OCI-LY1 (cell line): ENCODE results near the gene HMGN4.

Source experiments
- H2AFZ ChIP-seq: fragments of 200-600 bp; sonication (generic), shearing (Covaris generic); 2 replicates; pipeline ENCODE4 v1.6.0; 2014; ENCODE audit warnings: antibody characterized with exemption, mild to moderate bottlenecking, low read length
- H3F3A ChIP-seq: fragments of 200-600 bp; sonication (generic), shearing (Covaris generic); 2 replicates; pipeline ENCODE4 v1.6.0; 2014; ENCODE audit warnings: mild to moderate bottlenecking, antibody characterized with exemption, low read length, moderate library complexity; ENCODE audit not compliant: insufficient read depth
- H3K27ac ChIP-seq: fragments of 200-600 bp; sonication (generic); 2 replicates; pipeline ENCODE4 v1.5.1; 2014; ENCODE audit warnings: low read length, mixed run types, mild to moderate bottlenecking, low read depth; ENCODE audit not compliant: poor library complexity, severe bottlenecking
- H3K27me3 ChIP-seq: fragments of 200-600 bp; sonication (generic); 2 replicates; pipeline ENCODE4 v1.6.0; 2014; ENCODE audit warnings: antibody characterized with exemption, mild to moderate bottlenecking, low read length, moderate library complexity; ENCODE audit not compliant: insufficient read depth
- H3K36me3 ChIP-seq: fragments of 200-600 bp; sonication (generic); 2 replicates; pipeline ENCODE4 v1.6.1; 2014; ENCODE audit warnings: mild to moderate bottlenecking, antibody characterized with exemption, low read length, moderate library complexity, mixed read lengths; ENCODE audit not compliant: insufficient read depth
- H3K4me1 ChIP-seq: fragments of 200-600 bp; sonication (generic); 2 replicates; pipeline ENCODE4 v1.5.1; 2014; ENCODE audit warnings: mild to moderate bottlenecking, low read length, moderate library complexity; ENCODE audit not compliant: insufficient read depth, severe bottlenecking
- H3K4me2 ChIP-seq: fragments of 200-600 bp; sonication (generic), shearing (Covaris generic); 2 replicates; pipeline ENCODE4 v1.6.1; 2014; ENCODE audit warnings: low read length
- H3K4me3 ChIP-seq: fragments of 200-600 bp; sonication (generic); 2 replicates; pipeline ENCODE4 v1.5.1; 2014; ENCODE audit warnings: low read length, low read depth, mild to moderate bottlenecking, mixed read lengths; ENCODE audit not compliant: poor library complexity, severe bottlenecking
- H3K79me2 ChIP-seq: fragments of 200-600 bp; shearing (Covaris generic); 2 replicates; pipeline ENCODE4 v1.6.1; 2016; ENCODE audit warnings: mixed run types, low read length, mixed read lengths; ENCODE audit not compliant: insufficient read depth
- H3K9ac ChIP-seq: fragments of 200-600 bp; sonication (generic), shearing (Covaris generic); 2 replicates; pipeline ENCODE4 v1.6.1; 2014; ENCODE audit warnings: mild to moderate bottlenecking, low read length, mixed read lengths
- H3K9me2 ChIP-seq: fragments of 200-600 bp; sonication (generic), shearing (Covaris generic); 2 replicates; pipeline ENCODE4 v1.6.1; 2014; ENCODE audit warnings: low read depth, mild to moderate bottlenecking, low read length, mixed read lengths
- H3K9me3 ChIP-seq: fragments of 200-600 bp; shearing (Covaris generic); 2 replicates; pipeline ENCODE4 v1.6.1; 2014; ENCODE audit warnings: low read length, mixed read lengths
- H4K20me1 ChIP-seq: fragments of 200-600 bp; sonication (generic), shearing (Covaris generic); 2 replicates; pipeline ENCODE4 v1.6.0; 2016; ENCODE audit warnings: mild to moderate bottlenecking, low read length; ENCODE audit not compliant: insufficient read depth
- EZH2 ChIP-seq: fragments of 200-600 bp; sonication (generic), shearing (Covaris generic); IDR thresholded peaks from 2 replicates; pipeline ENCODE4 v1.8.0; 2017; ENCODE audit warnings: borderline replicate concordance, mixed run types, mild to moderate bottlenecking, antibody characterized with exemption, low read length, moderate library complexity, mixed read lengths
- TF ChIP-seq, protein P1 (sequence below): fragments of 200-600 bp; sonication (generic), shearing (Covaris generic); IDR thresholded peaks from 2 replicates; pipeline ENCODE4 v1.5.1; 2017; ENCODE audit warnings: mild to moderate bottlenecking, antibody characterized with exemption, low read length, moderate library complexity, mixed read lengths

The HMGN4 gene

GRCh38 chr6:26556263-26557070, 18.3 kb downstream of the HMGN4 start:
- H4K20me1 ChIP-seq: no peaks in the 10 kb centered on the region
- H3F3A ChIP-seq: 0 out of 2 replicates have a peak, but pooled peaks cover 6% of the 10 kb centered on the region
- no peak overlapping the region for H3K4me3 ChIP-seq
- no peaks in the 10 kb centered on the region for H3K27me3 ChIP-seq
- TF ChIP-seq, protein P1, sequence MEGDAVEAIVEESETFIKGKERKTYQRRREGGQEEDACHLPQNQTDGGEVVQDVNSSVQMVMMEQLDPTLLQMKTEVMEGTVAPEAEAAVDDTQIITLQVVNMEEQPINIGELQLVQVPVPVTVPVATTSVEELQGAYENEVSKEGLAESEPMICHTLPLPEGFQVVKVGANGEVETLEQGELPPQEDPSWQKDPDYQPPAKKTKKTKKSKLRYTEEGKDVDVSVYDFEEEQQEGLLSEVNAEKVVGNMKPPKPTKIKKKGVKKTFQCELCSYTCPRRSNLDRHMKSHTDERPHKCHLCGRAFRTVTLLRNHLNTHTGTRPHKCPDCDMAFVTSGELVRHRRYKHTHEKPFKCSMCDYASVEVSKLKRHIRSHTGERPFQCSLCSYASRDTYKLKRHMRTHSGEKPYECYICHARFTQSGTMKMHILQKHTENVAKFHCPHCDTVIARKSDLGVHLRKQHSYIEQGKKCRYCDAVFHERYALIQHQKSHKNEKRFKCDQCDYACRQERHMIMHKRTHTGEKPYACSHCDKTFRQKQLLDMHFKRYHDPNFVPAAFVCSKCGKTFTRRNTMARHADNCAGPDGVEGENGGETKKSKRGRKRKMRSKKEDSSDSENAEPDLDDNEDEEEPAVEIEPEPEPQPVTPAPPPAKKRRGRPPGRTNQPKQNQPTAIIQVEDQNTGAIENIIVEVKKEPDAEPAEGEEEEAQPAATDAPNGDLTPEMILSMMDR: no peak
- TF ChIP-seq EZH2: no peak
- no peak overlapping the region for H2AFZ ChIP-seq
- H3K36me3 ChIP-seq: no peaks in the 10 kb centered on the region
- H3K27ac ChIP-seq: no peak overlapping the region
- H3K9me2 ChIP-seq: no peaks in the 10 kb centered on the region
- H3K4me1 ChIP-seq: peaks cover 41% of the 10 kb centered on the region
- H3K4me2 ChIP-seq: 0 out of 2 replicates have a peak overlapping the region, but pooled peaks have one; percentile 17
- no peaks in the 10 kb centered on the region for H3K9me3 ChIP-seq
- H3K79me2 ChIP-seq: no peaks in the 10 kb centered on the region
- no peak overlapping the region for H3K9ac ChIP-seq

DNA sequence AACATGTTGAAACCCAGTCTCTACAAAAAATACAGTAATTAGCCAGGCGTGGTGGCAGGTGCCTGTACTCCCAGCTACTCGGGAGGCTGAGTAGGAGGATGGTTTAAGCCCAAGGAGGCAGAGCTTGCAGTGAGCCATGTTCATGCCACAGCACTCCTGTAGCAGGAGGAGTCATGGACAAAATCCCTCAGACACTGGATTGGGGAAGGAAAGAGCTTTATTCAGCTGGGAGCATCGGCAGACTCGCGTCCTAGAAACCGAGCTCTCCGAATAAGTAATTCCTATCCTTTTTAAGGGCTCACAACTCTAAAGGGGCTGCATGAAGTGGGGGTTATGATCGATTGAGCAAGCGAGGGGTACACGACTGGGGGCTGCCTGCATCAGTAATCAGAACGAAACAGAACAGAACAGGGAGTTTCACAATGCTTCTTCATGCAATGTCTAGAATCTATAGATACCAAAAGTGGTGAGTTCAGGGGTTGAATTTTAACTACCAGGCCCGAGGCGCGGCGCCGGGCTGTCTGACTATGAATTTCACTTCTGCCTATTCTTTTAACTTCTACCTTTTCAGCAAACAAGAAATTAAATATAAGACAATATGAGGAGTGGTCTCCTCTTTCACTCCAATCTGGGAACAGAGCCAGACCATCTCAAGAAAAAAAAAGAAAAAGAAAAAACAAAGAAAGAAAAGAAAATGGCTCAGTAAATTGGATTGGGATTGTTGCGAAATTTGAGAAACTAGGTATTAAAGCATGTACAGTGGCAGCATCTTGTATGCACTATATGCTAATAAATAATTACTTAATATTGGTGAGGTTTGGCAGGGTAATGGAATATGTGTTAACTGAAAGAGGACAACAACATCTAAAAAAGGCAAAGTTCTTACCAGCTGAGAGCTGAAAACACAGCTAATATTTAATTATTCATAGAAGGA, 23.6 kb downstream of the HMGN4 start:
- Histone ChIP-seq H3K36me3 (no peaks in the 10 kb centered on the region), H3K79me2 (no peaks in the 10 kb centered on the region), H3K9ac (no peak overlapping the region), H3K4me3 (no peak overlapping the region), H3K27ac (no peak overlapping the region), H3K27me3 (no peaks in the 10 kb centered on the region), H4K20me1 (no peaks in the 10 kb centered on the region), H3K9me3 (no peaks in the 10 kb centered on the region), H3K9me2 (no peaks in the 10 kb centered on the region), H3K4me1 (peaks cover 18% of the 10 kb centered on the region), H3F3A (0 out of 2 replicates have a peak, but pooled peaks cover 3% of the 10 kb centered on the region), H2AFZ (no peak overlapping the region), H3K4me2 (no peak overlapping the region)
- no peak for TF ChIP-seq EZH2
- TF ChIP-seq, protein P1: no peak

DNA sequence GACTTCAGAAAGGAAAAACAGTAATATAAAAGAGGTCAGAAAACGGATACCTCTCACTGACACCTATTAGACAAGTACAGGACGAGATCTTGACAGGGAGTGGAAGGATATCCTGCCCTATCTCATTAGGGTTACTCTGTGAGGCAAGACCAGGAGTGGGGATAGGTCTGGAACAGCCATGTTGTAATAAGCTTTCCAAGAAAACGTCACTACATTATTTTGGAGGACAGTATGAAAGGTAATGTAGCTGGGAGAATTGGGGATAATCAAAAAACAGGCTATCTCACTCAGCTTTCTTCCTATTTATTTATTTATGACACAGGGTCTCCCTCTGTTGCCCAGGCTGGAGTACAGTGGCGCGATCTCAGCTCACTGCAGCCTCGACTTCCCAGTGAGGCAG, 25.3 kb downstream of the HMGN4 start:
- no peak overlapping the region for H3K27ac ChIP-seq
- H3K4me2 ChIP-seq: peak overlapping the region; percentile 37; the same call in 1 of the 2 replicates
- H2AFZ ChIP-seq: no peak overlapping the region
- H3K79me2 ChIP-seq: no peaks in the 10 kb centered on the region
- H3K9me2 ChIP-seq: no peaks in the 10 kb centered on the region
- H3K9ac ChIP-seq: no peak overlapping the region
- no peaks in the 10 kb centered on the region for H3K27me3 ChIP-seq
- H3F3A ChIP-seq: 0 out of 2 replicates have a peak, but pooled peaks cover 3% of the 10 kb centered on the region
- H3K36me3 ChIP-seq: no peaks in the 10 kb centered on the region
- no peaks in the 10 kb centered on the region for H3K9me3 ChIP-seq
- H4K20me1 ChIP-seq: no peaks in the 10 kb centered on the region
- no peak overlapping the region for H3K4me3 ChIP-seq
- peaks cover 18% of the 10 kb centered on the region for H3K4me1 ChIP-seq
- TF ChIP-seq, protein P1: no peak
- TF ChIP-seq EZH2: no peak
